ENCODE results near the gene RNF26. TPM values are rescaled to one million over a fixed set of nuclear protein-coding genes. Genes with fewer than 3 reads are reported as not detected.

Gene RNF26
- polyA plus RNA-seq, 1 of the 3 experiments (the other 2 are of a cell fraction), result 31.9 TPM

GRCh38 chr11:119342362-119343130, 8.2 kb downstream of the RNF26 start:
- no peak for DNase-seq
- H3K27me3 ChIP-seq (ENCODE audit: insufficient read depth), result no peaks in the 10 kb centered on the region; the same call in 1 of the 2 replicates
- H3K9me3 ChIP-seq, result no peaks in the 10 kb centered on the region
- H3F3A ChIP-seq (replicated peaks; ENCODE audit: insufficient read depth), result peaks cover 6% of the 10 kb centered on the region
- no peaks in the 10 kb centered on the region; the same call in 1 of the 2 replicates for H3K79me2 ChIP-seq (ENCODE audit: insufficient read depth)
- H2AFZ ChIP-seq (ENCODE audit: low read depth), result no peak overlapping the region
- H3K4me2 ChIP-seq, result no peak overlapping the region
- H3K27ac ChIP-seq (ENCODE audit: low read depth in 2 of 2, low read length in 1 of 2), result no peak overlapping the region
- H3K9ac ChIP-seq, result no peak overlapping the region
- ChIA-PET POLR2A (no interaction called here), CTCF (interaction anchor here (0.7 to 8.6 kb wide), 6 partner anchors 15 to 226 kb away, joined by 3 to 191 read pairs (median 46); partner anchors contain the start of gene USP2)
- H3K9me2 ChIP-seq, result no peaks in the 10 kb centered on the region
- peaks cover 10 to 23% of the 10 kb centered on the region in 2 experiments; a peak in 3 of 4 replicates for H3K4me1 ChIP-seq (ENCODE audit: control insufficient read depth in 1 of 2, insufficient read depth in 2 of 2, low read depth in 1 of 2, low read length in 1 of 2)
- H3K36me3 ChIP-seq (replicated peaks in 1 of 2; ENCODE audit: control insufficient read depth in 1 of 2, insufficient read depth in 2 of 2, low read length in 1 of 2), result no peaks in the 10 kb centered on the region
- no peak overlapping the region for H3K4me3 ChIP-seq (ENCODE audit: low read depth in 2 of 2, low read length in 1 of 2)
- TF ChIP-seq MEF2A (IDR thresholded peaks at IDR 0.05; ENCODE audit: borderline replicate concordance, low read depth) (no peak), EP300 (IDR thresholded peaks at IDR 0.05; ENCODE audit: borderline replicate concordance in 1 of 2, low read depth in 1 of 2, low read length in 1 of 2) (no peak)
- H4K20me1 ChIP-seq (ENCODE audit: insufficient read depth), result no peaks in the 10 kb centered on the region
- WGBS (ENCODE audit: low lambda C conversion rate), result 81% methylated on average over 5 of the region's 10 CpGs

GRCh38 chr11:119343726-119344125, 9.4 kb downstream of the RNF26 start:
- Histone ChIP-seq H3K9ac (no peak overlapping the region), H3K27ac (ENCODE audit: low read depth in 2 of 2, low read length in 1 of 2) (no peak overlapping the region), H3K27me3 (ENCODE audit: insufficient read depth) (no peaks in the 10 kb centered on the region; the same call in 1 of the 2 replicates), H2AFZ (ENCODE audit: low read depth) (no peak overlapping the region), H3K36me3 (replicated peaks in 1 of 2; ENCODE audit: control insufficient read depth in 1 of 2, insufficient read depth in 2 of 2, low read length in 1 of 2) (no peaks in the 10 kb centered on the region), H3K4me1 (ENCODE audit: control insufficient read depth in 1 of 2, insufficient read depth in 2 of 2, low read depth in 1 of 2, low read length in 1 of 2) (peaks cover 0 to 17% of the 10 kb centered on the region in 2 experiments; a peak in 1 of 4 replicates), H3K9me2 (no peaks in the 10 kb centered on the region), H4K20me1 (ENCODE audit: insufficient read depth) (no peaks in the 10 kb centered on the region), H3K4me2 (no peak overlapping the region), H3F3A (replicated peaks; ENCODE audit: insufficient read depth) (no peaks in the 10 kb centered on the region), H3K4me3 (ENCODE audit: low read depth in 2 of 2, low read length in 1 of 2) (no peak overlapping the region), H3K9me3 (no peaks in the 10 kb centered on the region), H3K79me2 (ENCODE audit: insufficient read depth) (no peaks in the 10 kb centered on the region)
- 97% methylated on average over 4 of the region's 7 CpGs for WGBS (ENCODE audit: low lambda C conversion rate)
- CTCF ChIA-PET, result interaction anchor here (8.4 to 11.0 kb wide), 3 partner anchors 13 to 131 kb away, joined by 85 to 90 read pairs (median 88); no protein-coding TSS in a partner anchor
- POLR2A ChIA-PET, result no interaction called here
- DNase-seq, result no peak
- no peak for TF ChIP-seq RCOR1 (IDR thresholded peaks at IDR 0.05; ENCODE audit: low read length)
- no peak for TF ChIP-seq JUND (IDR thresholded peaks at IDR 0.05)
- TF ChIP-seq IRF3 (IDR thresholded peaks at IDR 0.05; ENCODE audit: low read depth, low read length), result no peak
- TF ChIP-seq USF2 (IDR thresholded peaks at IDR 0.05; ENCODE audit: borderline replicate concordance, low read depth, low read length), result no peak
- TF ChIP-seq FOXM1 (IDR thresholded peaks at IDR 0.05; ENCODE audit: low read depth), result no peak
- TF ChIP-seq TAF1 (IDR thresholded peaks at IDR 0.05; ENCODE audit: borderline replicate concordance, low read depth, low read length), result no peak
- TF ChIP-seq RAD21 (IDR thresholded peaks at IDR 0.05; ENCODE audit: low read length), result no peak
- no peak for TF ChIP-seq EZH2phosphoT487 (IDR thresholded peaks at IDR 0.05; ENCODE audit: borderline replicate concordance, low read depth)
- TF ChIP-seq SIN3A (IDR thresholded peaks at IDR 0.05; ENCODE audit: borderline replicate concordance, low read depth, low read length), result no peak
- no peak for TF ChIP-seq MEF2A (IDR thresholded peaks at IDR 0.05; ENCODE audit: borderline replicate concordance, low read depth)
- no peak for TF ChIP-seq NFIC (IDR thresholded peaks at IDR 0.05; ENCODE audit: borderline replicate concordance)
- TF ChIP-seq GATA2 (CRISPR knock-in tag; IDR thresholded peaks at IDR 0.05), result no peak
- TF ChIP-seq RFX5 (IDR thresholded peaks at IDR 0.05; ENCODE audit: low read length), result no peak
- no peak for TF ChIP-seq EP300 (IDR thresholded peaks at IDR 0.05; ENCODE audit: borderline replicate concordance in 1 of 2, low read depth in 1 of 2, low read length in 1 of 2)
